ENCODE data around the gene FOXK2. TPM values are rescaled to one million over a fixed set of nuclear protein-coding genes. Genes with fewer than 3 reads are reported as not detected.

FOXK2 gene
- total RNA-seq, 4 donors from 2014 or later, result 30.5 to 43.3 (median 38.8) TPM

DNA sequence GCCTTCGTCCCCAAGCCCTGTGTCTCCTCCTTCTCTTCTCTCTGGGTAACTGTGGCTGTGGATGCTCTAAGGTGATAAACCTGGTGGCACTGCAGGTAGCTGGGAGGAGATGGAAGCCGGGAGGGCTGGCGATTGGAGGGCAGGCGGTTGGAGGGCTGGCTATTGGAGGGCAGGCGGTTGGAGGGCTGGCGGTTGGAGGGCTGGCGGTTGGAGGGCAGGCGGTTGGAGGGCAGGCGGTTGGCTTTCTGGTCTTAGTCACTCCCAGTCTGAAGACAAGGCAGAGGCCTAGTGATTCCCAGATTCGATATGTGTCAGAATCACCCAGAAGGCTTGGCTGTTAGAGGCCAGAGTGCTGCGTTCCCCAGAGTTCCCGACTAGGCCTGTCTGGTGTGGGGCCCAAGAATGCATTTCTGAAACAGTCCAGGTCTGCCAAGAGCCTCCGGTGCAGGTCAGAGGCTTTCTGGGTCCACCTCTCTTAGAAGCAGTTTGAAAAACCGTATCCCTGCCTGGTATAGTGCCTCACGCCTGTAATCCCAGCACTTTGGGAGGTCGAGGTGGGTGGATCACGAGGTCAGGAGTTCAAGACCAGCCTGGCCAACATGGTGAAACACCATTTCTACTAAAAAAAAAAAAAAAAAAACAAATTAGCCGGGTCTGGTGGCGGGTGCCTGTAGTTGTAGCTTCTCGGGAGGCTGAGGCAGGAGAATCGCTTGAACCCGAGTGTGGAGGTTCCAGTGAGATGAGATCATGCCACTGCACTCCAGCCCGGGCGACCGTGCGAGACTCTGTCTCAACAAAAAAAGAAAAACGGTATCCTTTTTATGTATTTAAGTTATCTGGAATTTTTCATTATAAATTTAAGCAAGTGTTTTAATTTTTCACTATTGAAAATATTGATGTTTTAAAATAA is 69.0 kb downstream of the FOXK2 start:
- no peak for DNase-seq
- H3K36me3 ChIP-seq, result peaks cover 0 to 9% of the 10 kb centered on the region in 2 donors
- no peaks in the 10 kb centered on the region for H3K27me3 ChIP-seq
- peaks cover 14 to 35% of the 10 kb centered on the region in 2 donors for H3K4me1 ChIP-seq
- WGBS, 2 donors, result 93 to 96% methylated on average over 27 of the region's 27 CpGs
- intact Hi-C loops (cut with DNase I), result no loop called here
- H3K9me3 ChIP-seq, result no peaks in the 10 kb centered on the region
- H3K27ac ChIP-seq, result no peak overlapping the region
- no peak overlapping the region for H3K4me3 ChIP-seq (replicated peaks in 1 of 3)
- TF ChIP-seq POLR2A (IDR thresholded peaks at IDR 0.05) (no peak), CTCF (IDR thresholded peaks at IDR 0.05) (no peak)

- WGBS, 2 donors, result 68 to 78% methylated on average over 6 of the region's 6 CpGs
- no peak for TF ChIP-seq CTCF (IDR thresholded peaks at IDR 0.05)
- no peak for TF ChIP-seq POLR2A (IDR thresholded peaks at IDR 0.05)
- Histone ChIP-seq H3K27me3 (no peaks in the 10 kb centered on the region), H3K9me3 (no peaks in the 10 kb centered on the region), H3K27ac (no peak overlapping the region), H3K4me3 (replicated peaks in 1 of 3) (no peak overlapping the region), H3K4me1 (peaks cover 18 to 32% of the 10 kb centered on the region in 2 donors), H3K36me3 (peaks cover 0 to 9% of the 10 kb centered on the region in 2 donors)
- no peak for DNase-seq
- intact Hi-C loops (cut with DNase I), result no loop called here
Observed at GRCh38 chr17:82589851-82590180, 70.3 kb downstream of the FOXK2 start.

DNA sequence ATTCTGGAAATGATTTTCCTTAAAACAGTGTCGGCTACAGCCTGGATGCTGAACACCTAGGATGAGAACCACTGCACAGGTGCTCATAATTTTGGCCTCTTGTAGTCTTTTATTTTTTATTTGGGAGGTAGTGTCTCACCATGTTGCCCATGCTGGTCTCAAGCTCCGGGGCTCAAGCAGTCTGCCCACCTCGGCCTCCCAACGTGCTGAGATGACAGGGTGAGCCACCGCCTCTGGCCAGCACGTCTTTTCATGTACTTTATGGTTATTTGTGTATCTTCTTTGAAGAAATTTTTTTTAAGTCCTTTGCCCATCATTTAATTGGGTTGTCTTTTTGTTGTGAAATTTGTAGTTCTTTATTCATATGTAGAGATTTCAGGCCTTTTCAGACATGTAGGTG is 70.7 kb downstream of the FOXK2 start:
- H3K27me3 ChIP-seq, result no peaks in the 10 kb centered on the region
- WGBS, 2 donors, result 94% methylated on average over 6 of the region's 6 CpGs
- H3K4me3 ChIP-seq (replicated peaks in 1 of 3), result no peak overlapping the region
- intact Hi-C loops (cut with DNase I), result no loop called here
- no peak overlapping the region for H3K27ac ChIP-seq
- DNase-seq, result no peak
- peaks cover 0 to 9% of the 10 kb centered on the region in 2 donors for H3K36me3 ChIP-seq
- H3K9me3 ChIP-seq, result no peaks in the 10 kb centered on the region
- peaks cover 18 to 28% of the 10 kb centered on the region in 2 donors for H3K4me1 ChIP-seq
- TF ChIP-seq CTCF (IDR thresholded peaks at IDR 0.05), result no peak
- no peak for TF ChIP-seq POLR2A (IDR thresholded peaks at IDR 0.05)

DNA sequence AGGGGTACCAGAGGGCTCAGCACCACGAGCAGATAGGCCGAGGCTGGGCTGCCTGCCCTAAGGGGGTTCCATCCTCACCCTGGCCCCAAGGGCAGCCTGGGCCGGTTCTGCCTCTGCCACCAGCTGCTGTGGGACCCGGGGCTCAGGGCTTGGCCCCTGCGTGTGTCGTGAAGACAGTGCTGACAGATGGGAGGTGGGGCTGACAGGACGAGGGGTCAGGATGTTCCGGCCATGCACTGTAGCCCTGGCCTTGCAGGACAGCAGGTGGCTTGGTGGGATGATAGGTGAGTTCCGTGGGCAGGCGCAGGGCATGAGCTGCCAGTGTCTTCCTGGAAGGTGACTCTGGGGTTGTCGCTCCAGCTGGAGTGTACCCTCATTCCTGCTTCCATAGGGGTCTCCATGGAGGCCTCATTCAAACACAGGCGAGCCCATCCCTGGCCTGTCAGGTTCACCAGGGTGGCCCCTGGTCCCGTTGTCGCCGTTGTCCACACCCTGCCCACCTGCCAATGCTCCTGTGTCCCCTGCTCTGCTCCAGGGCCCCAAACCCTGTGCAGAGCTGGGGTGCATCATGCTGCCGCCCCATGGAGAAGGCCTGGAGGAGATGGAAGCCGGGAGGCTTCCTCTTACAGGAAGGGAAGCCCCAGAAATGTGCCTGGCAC is 71.5 kb downstream of the FOXK2 start:
- H3K36me3 ChIP-seq, result peaks cover 0 to 13% of the 10 kb centered on the region in 2 donors
- no peak for DNase-seq
- H3K27me3 ChIP-seq, result no peaks in the 10 kb centered on the region
- 85 to 95% methylated on average over 7 to 9 of the region's 17 CpGs for WGBS, 2 donors
- intact Hi-C loops (cut with DNase I), result no loop called here
- no peak overlapping the region for H3K4me3 ChIP-seq (replicated peaks in 1 of 3)
- no peak for TF ChIP-seq POLR2A (IDR thresholded peaks at IDR 0.05)
- no peak for TF ChIP-seq CTCF (IDR thresholded peaks at IDR 0.05)
- H3K9me3 ChIP-seq, result no peaks in the 10 kb centered on the region
- peaks cover 18 to 25% of the 10 kb centered on the region in 2 donors for H3K4me1 ChIP-seq
- H3K27ac ChIP-seq, result peak overlapping the region in 2 of 3 donors; percentile 93 to 96

- H3K9me3 ChIP-seq, result no peaks in the 10 kb centered on the region
- intact Hi-C loops (cut with DNase I), result no loop called here
- H3K36me3 ChIP-seq, result peaks cover 7 to 8% of the 10 kb centered on the region in 2 donors
- no peak for TF ChIP-seq CTCF (IDR thresholded peaks at IDR 0.05)
- TF ChIP-seq POLR2A (IDR thresholded peaks at IDR 0.05), result no peak
- H3K4me1 ChIP-seq, result peaks cover 18 to 25% of the 10 kb centered on the region in 2 donors
- 67 to 69% methylated on average over 9 of the region's 9 CpGs for WGBS, 2 donors
- H3K27me3 ChIP-seq, result no peaks in the 10 kb centered on the region
- peak; percentile 51 for DNase-seq
- H3K4me3 ChIP-seq (replicated peaks in 1 of 3), result no peak overlapping the region
- peak overlapping the region; percentile 88 to 96 (median 93) for H3K27ac ChIP-seq
Observed at GRCh38 chr17:82592289-82592766, 72.8 kb downstream of the FOXK2 start.

Measured in thyroid gland (tissue), 4 donors.